Mesenteric fat pad (tissue), 1 donor: Measurements from ENCODE around the gene HAUS6. TPM values are rescaled to one million over a fixed set of nuclear protein-coding genes. Genes with fewer than 3 reads are reported as not detected.
A peak's percentile ranks its signal among the peaks of the same experiment; 100 is the strongest.
"Not testable (repeated sequence)": the region's sequence is repeated elsewhere in the genome, so short reads cannot be mapped to it uniquely, and the experiment has no call there.

ENCODE experiments used
- DNase-seq: peaks from one replicate; pipeline ENCODE4 v3.0.0-alpha.2; 2020; ENCODE audit warnings: low spot score
- long read RNA-seq: library from polyadenylated mRNA; unstranded; transcript quantifications from one replicate; pipeline ENCODE4 v2.0.0, GENCODE V29; 2020
- total RNA-seq: library from RNA; stranded (reverse); fragmentation: NEBNext Ultra II Directional; extraction: Animal tissue kit (Norgen Biotek cat#: 25700); gene quantifications from one replicate; pipeline ENCODE4 v1.2.1, GENCODE V29; 2021
- donor health status: DM: yes; HTN: yes; CAD: no.

The HAUS6 gene
- 11.6 TPM for total RNA-seq
- long read RNA-seq, partial matches to known transcripts = 17 of 22 reads
- long read RNA-seq, other reads (novel, unspliced or antisense) = 5 of 22 reads

GRCh38 chr9:19102631-19103345, at the start of gene HAUS6:
Gene HAUS6, minus strand, starts transcription at chr9:19102904. Its CDS starts 253 bp downstream, at chr9:19102651.
- peak; percentile 98 for DNase-seq

GRCh38 chr9:19152160-19152498, 49.4 kb upstream of the HAUS6 start:
- not testable (repeated sequence) for DNase-seq

GRCh38 chr9:19151425-19152159, 48.9 kb upstream of the HAUS6 start:
- no peak for DNase-seq

- no peak for DNase-seq
Observed at GRCh38 chr9:19149230-19149629, 46.5 kb upstream of the HAUS6 start.

GRCh38 chr9:19148187-19148586, 45.5 kb upstream of the HAUS6 start:
- no peak for DNase-seq

- no peak for DNase-seq
Observed at GRCh38 chr9:19146441-19147024, 43.8 kb upstream of the HAUS6 start.

- DNase-seq = no peak
Observed at GRCh38 chr9:19145881-19146280, 43.2 kb upstream of the HAUS6 start.

- DNase-seq = no peak
Observed at GRCh38 chr9:19140259-19140658, 37.6 kb upstream of the HAUS6 start.

GRCh38 chr9:19138084-19138483, 35.4 kb upstream of the HAUS6 start:
- no peak for DNase-seq

- DNase-seq = no peak
Observed at GRCh38 chr9:19137282-19137681, 34.6 kb upstream of the HAUS6 start.

- no peak for DNase-seq
Observed at GRCh38 chr9:19136129-19136528, 33.4 kb upstream of the HAUS6 start.

- no peak for DNase-seq
Observed at GRCh38 chr9:19133549-19134345, 31.0 kb upstream of the HAUS6 start.

GRCh38 chr9:19130436-19130835, 27.7 kb upstream of the HAUS6 start:
- DNase-seq = no peak

GRCh38 chr9:19127871-19128500, 25.3 kb upstream of the HAUS6 start:
- no peak for DNase-seq

GRCh38 chr9:19124430-19124793, 21.7 kb upstream of the HAUS6 start:
- DNase-seq = no peak

GRCh38 chr9:19122490-19123042, 19.9 kb upstream of the HAUS6 start:
- DNase-seq = no peak

- DNase-seq = no peak
Observed at GRCh38 chr9:19120877-19121276, 18.2 kb upstream of the HAUS6 start.

- DNase-seq = no peak
Observed at GRCh38 chr9:19119801-19120440, 17.2 kb upstream of the HAUS6 start.

- no peak for DNase-seq
Observed at GRCh38 chr9:19119246-19119645, 16.5 kb upstream of the HAUS6 start.

- no peak for DNase-seq
Observed at GRCh38 chr9:19117039-19117716, 14.5 kb upstream of the HAUS6 start.
